ENCODE data around the gene ACADVL.
"Not testable (repeated sequence)": the region's sequence is repeated elsewhere in the genome, so short reads cannot be mapped to it uniquely, and the experiment has no call there.

Gene ACADVL

DNA sequence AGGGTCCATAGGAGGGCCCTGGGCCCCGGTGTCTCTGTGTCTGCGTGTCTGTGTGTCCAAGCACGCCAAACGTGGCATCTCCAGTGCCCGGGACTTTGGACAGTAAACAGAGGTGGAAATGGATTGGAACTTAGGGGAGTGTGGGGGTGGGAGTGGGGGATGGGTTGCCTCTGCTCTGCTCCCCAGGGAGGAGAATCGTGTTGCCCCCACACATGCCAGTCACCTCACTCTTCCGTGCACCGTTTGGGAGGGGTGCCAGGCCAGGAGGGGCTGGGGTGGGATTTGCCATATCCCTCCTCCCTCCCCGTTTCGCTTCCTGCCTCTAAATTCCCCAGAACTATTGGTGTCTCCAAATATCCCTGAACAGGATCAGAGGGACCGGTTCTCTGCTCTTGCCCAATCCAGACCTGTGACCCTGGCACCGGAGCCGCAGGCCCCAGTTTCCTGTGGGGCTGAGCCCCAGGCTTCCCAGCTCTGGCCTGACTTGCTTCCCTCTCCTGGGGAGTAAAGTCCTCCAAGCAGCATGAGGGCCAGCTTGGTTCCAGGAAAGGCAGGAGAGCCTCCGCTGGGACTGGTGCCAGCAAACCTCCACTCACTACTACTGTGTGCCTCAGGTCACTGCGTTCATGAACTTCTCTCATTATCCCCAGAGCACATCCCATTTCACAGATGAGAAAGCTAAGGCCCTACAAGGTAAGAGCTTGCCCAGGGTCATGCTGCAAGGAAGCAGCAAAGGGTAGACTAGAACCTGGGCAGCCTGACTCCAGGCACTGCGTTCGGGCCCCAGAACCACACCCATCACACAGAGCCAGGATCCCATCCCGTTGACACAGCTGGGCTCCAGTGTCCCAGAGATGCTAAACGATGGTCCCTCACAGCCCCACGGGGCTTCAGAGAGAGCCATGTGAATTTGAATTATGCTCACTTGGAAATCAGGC, 40.2 kb upstream of the ACADVL start, which contains the start of gene ASGR1:
Gene ASGR1 (minus strand): TSS at position 54 of the 938 bp plus-strand sequence. CDS start 807 bp downstream, outside the sequence.
- H3K9ac ChIP-seq (ENCODE audit: low read length) = no peak within 1 kb of the TSS
- no peaks in the 10 kb centered on the region for H3K36me3 ChIP-seq (ENCODE audit: control insufficient read depth, insufficient read depth, low read length)
- no peak within 1 kb of the TSS for H3K4me3 ChIP-seq (ENCODE audit: low read length)
- no peaks in the 10 kb centered on the region for H3K9me3 ChIP-seq (ENCODE audit: control insufficient read depth, low read length)
- H3K27me3 ChIP-seq (ENCODE audit: control insufficient read depth, insufficient read depth, low read length) = peaks cover 24% of the 10 kb centered on the region
- H3K4me1 ChIP-seq (ENCODE audit: control insufficient read depth, insufficient read depth, low read length) = peaks cover 16% of the 10 kb centered on the region

DNA sequence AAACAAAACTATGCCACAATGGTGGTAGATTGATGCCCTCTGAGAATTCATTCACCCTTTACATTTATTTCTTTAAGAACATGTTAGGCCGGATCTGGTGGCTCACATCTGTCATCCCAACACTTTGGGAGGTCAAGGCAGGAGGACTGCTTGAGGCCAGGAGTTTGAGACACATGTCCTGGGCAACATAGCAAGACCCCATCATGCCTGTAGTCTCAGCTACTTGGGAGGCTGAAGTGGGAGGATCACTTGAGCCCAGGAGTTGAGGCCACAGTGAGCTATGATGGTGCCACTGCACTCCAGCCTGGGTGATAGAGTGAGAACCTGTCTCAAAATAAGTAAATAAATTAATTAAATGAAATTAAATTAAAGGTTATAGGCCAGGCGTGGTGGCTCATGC, 37.6 kb upstream of the ACADVL start:
- H3K36me3 ChIP-seq (ENCODE audit: control insufficient read depth, insufficient read depth, low read length); H3K4me3 ChIP-seq (ENCODE audit: low read length); H3K9me3 ChIP-seq (ENCODE audit: control insufficient read depth, low read length); H3K9ac ChIP-seq (ENCODE audit: low read length): not testable (repeated sequence)
- peaks cover 14% of the 10 kb centered on the region for H3K27me3 ChIP-seq (ENCODE audit: control insufficient read depth, insufficient read depth, low read length)
- H3K4me1 ChIP-seq (ENCODE audit: control insufficient read depth, insufficient read depth, low read length) = peaks cover 12% of the 10 kb centered on the region

DNA sequence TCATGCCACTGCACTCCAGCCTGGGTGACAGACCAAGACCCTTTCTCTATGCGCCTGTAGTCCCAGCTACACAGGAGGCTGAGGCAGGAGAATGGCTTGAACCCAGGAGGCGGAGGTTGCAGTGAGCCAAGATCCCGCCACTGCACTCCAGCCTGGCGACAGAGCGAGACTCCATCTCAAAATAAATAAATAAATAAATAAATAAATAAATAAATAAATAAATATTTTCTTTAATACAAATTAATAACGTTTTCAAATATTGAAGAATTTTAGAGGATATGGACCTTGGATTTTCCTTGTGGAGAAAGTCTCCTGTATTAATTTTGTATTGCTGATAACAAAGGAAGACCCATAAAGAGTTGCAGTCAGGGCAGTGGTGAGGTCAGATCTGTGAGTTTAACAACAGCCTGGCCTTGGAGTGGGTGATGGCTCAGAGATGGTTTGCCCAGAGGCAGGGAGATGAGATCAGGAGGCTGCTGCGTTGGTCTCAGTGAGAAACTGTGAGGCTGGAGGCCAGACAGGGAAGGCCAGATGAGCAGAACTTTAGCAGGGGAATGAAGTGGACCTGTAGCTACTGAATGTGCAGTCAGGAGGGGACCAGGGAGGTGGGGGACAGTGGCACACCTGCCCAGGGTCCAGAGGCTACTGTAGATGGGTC, 36.2 kb upstream of the ACADVL start:
- H3K36me3 ChIP-seq (ENCODE audit: control insufficient read depth, insufficient read depth, low read length) = no peaks in the 10 kb centered on the region
- H3K9me3 ChIP-seq (ENCODE audit: control insufficient read depth, low read length) = no peaks in the 10 kb centered on the region
- H3K4me3 ChIP-seq (ENCODE audit: low read length) = no peak overlapping the region
- H3K27me3 ChIP-seq (ENCODE audit: control insufficient read depth, insufficient read depth, low read length) = peaks cover under 1% of the 10 kb centered on the region
- no peak overlapping the region for H3K9ac ChIP-seq (ENCODE audit: low read length)
- no peaks in the 10 kb centered on the region for H3K4me1 ChIP-seq (ENCODE audit: control insufficient read depth, insufficient read depth, low read length)

GRCh38 chr17:7184091-7184488, 35.6 kb upstream of the ACADVL start:
- H3K9me3 ChIP-seq (ENCODE audit: control insufficient read depth, low read length) = no peaks in the 10 kb centered on the region
- H3K4me1 ChIP-seq (ENCODE audit: control insufficient read depth, insufficient read depth, low read length) = no peaks in the 10 kb centered on the region
- no peaks in the 10 kb centered on the region for H3K36me3 ChIP-seq (ENCODE audit: control insufficient read depth, insufficient read depth, low read length)
- no peak overlapping the region for H3K9ac ChIP-seq (ENCODE audit: low read length)
- no peaks in the 10 kb centered on the region for H3K27me3 ChIP-seq (ENCODE audit: control insufficient read depth, insufficient read depth, low read length)
- H3K4me3 ChIP-seq (ENCODE audit: low read length) = no peak overlapping the region

DNA sequence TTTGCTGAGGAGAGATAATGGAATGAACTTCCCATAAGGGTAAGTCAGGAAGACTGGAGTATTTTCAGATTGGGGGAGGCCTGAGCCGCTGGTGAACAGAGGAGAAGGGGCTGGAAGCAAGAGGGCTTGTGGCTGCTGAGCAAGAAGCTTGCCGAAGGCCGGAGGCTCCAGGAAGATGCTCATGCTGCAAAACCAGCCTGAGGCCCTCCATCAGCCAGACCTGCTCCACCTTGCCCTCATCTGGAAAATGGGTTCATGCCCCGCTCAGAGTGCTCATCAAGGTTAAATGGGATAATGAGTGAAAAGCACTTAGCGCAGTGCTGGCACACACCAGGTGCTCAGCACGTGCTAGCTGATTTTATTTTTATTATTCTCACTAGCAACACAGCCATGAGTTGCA, 35.1 kb upstream of the ACADVL start:
- Histone ChIP-seq H3K4me3 (ENCODE audit: low read length) (no peak overlapping the region), H3K9ac (ENCODE audit: low read length) (no peak overlapping the region), H3K9me3 (ENCODE audit: control insufficient read depth, low read length) (no peaks in the 10 kb centered on the region), H3K4me1 (ENCODE audit: control insufficient read depth, insufficient read depth, low read length) (no peaks in the 10 kb centered on the region), H3K27me3 (ENCODE audit: control insufficient read depth, insufficient read depth, low read length) (no peaks in the 10 kb centered on the region), H3K36me3 (ENCODE audit: control insufficient read depth, insufficient read depth, low read length) (no peaks in the 10 kb centered on the region)

DNA sequence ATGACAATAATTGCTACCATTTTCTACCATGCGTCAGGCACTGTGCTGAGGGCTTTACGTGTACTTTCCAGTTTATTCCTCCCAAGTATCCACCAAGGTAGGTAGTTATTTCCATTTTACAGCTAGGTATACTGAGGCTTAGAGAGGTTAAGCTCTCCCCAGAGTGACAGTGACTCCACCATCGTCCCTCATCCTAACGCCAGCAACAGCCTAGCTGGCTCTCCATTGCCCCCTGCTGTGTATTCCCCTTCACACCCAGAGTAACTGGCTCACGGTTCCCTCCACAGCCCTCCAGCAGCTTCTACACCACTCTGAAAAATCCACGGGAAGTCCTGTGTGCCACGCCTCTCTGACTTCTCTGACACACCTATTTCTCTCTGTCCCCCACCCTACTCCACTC, 33.5 kb upstream of the ACADVL start:
- no peak overlapping the region for H3K9ac ChIP-seq (ENCODE audit: low read length)
- H3K4me3 ChIP-seq (ENCODE audit: low read length) = no peak overlapping the region
- H3K36me3 ChIP-seq (ENCODE audit: control insufficient read depth, insufficient read depth, low read length) = no peaks in the 10 kb centered on the region
- no peaks in the 10 kb centered on the region for H3K27me3 ChIP-seq (ENCODE audit: control insufficient read depth, insufficient read depth, low read length)
- no peaks in the 10 kb centered on the region for H3K9me3 ChIP-seq (ENCODE audit: control insufficient read depth, low read length)
- H3K4me1 ChIP-seq (ENCODE audit: control insufficient read depth, insufficient read depth, low read length) = no peaks in the 10 kb centered on the region

GRCh38 chr17:7190276-7190917, 29.3 kb upstream of the ACADVL start:
- no peak overlapping the region for H3K9ac ChIP-seq (ENCODE audit: low read length)
- no peaks in the 10 kb centered on the region for H3K36me3 ChIP-seq (ENCODE audit: control insufficient read depth, insufficient read depth, low read length)
- H3K9me3 ChIP-seq (ENCODE audit: control insufficient read depth, low read length) = no peaks in the 10 kb centered on the region
- no peaks in the 10 kb centered on the region for H3K4me1 ChIP-seq (ENCODE audit: control insufficient read depth, insufficient read depth, low read length)
- H3K4me3 ChIP-seq (ENCODE audit: low read length) = no peak overlapping the region
- H3K27me3 ChIP-seq (ENCODE audit: control insufficient read depth, insufficient read depth, low read length) = no peaks in the 10 kb centered on the region

DNA sequence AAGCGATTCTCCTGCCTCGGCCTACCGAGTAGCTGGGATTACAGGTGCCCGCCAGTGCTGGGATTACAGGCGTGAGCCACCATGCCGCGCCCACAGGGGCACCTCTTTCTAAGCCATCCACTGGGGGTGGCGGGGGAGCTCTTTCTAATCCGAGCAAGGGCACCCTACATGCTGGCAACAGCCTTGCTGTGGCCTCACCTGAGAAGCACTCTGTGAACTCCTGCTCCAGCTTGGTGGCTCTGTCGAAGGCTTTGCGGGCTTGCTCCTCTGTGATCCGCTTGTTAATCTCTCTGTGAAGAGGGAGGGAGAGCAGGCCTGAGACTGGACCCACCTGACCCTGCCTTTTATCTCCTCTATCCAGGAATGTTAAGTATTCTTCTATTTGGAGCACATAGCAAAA, 28.7 kb upstream of the ACADVL start:
- Histone ChIP-seq H3K4me1 (ENCODE audit: control insufficient read depth, insufficient read depth, low read length) (no peaks in the 10 kb centered on the region), H3K4me3 (ENCODE audit: low read length) (no peak overlapping the region), H3K9ac (ENCODE audit: low read length) (no peak overlapping the region), H3K9me3 (ENCODE audit: control insufficient read depth, low read length) (no peaks in the 10 kb centered on the region), H3K36me3 (ENCODE audit: control insufficient read depth, insufficient read depth, low read length) (no peaks in the 10 kb centered on the region), H3K27me3 (ENCODE audit: control insufficient read depth, insufficient read depth, low read length) (no peaks in the 10 kb centered on the region)

GRCh38 chr17:7191571-7192270, 28.0 kb upstream of the ACADVL start:
- H3K9me3 ChIP-seq (ENCODE audit: control insufficient read depth, low read length) = no peaks in the 10 kb centered on the region
- H3K4me3 ChIP-seq (ENCODE audit: low read length) = no peak overlapping the region
- no peaks in the 10 kb centered on the region for H3K36me3 ChIP-seq (ENCODE audit: control insufficient read depth, insufficient read depth, low read length)
- H3K27me3 ChIP-seq (ENCODE audit: control insufficient read depth, insufficient read depth, low read length) = no peaks in the 10 kb centered on the region
- H3K4me1 ChIP-seq (ENCODE audit: control insufficient read depth, insufficient read depth, low read length) = no peaks in the 10 kb centered on the region
- no peak overlapping the region for H3K9ac ChIP-seq (ENCODE audit: low read length)

DNA sequence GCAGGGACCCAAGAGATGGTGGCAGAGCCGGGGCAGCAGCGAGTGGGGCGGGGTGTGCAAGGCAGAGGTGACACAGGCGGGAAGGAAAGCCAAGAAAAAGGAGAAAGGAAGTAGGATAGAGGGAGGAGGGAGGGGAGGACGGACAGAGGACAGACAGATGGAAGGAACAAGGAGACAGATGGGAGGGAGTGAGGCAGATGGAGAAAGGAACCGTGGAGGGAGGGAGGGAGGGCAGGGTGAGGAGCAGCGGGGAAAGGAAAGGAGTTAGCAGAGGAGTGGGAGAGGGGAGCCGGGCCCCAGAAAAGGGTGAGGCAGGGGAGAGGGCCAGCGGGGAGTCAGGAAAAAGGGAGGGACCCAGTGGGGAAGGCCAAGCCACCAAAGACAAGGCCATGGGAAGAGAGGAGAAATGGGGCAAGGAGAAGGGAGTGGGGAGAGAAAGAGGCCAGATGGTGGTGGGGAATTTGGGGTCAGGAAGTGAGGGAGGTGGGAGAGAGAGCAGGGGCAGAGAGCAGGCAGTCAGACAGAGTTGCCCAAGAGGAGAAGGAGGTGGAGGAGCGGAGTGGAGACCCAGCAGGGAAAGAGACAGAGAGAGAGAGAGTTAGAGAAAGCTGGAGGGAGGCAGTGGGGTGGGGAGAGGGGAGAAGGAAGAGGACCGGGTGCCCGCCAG, 27.3 kb upstream of the ACADVL start:
- H3K9me3 ChIP-seq (ENCODE audit: control insufficient read depth, low read length) = no peaks in the 10 kb centered on the region
- no peak overlapping the region for H3K4me3 ChIP-seq (ENCODE audit: low read length)
- H3K27me3 ChIP-seq (ENCODE audit: control insufficient read depth, insufficient read depth, low read length) = no peaks in the 10 kb centered on the region
- H3K36me3 ChIP-seq (ENCODE audit: control insufficient read depth, insufficient read depth, low read length) = no peaks in the 10 kb centered on the region
- no peak overlapping the region for H3K9ac ChIP-seq (ENCODE audit: low read length)
- no peaks in the 10 kb centered on the region for H3K4me1 ChIP-seq (ENCODE audit: control insufficient read depth, insufficient read depth, low read length)

- no peaks in the 10 kb centered on the region for H3K9me3 ChIP-seq (ENCODE audit: control insufficient read depth, low read length)
- H3K4me3 ChIP-seq (ENCODE audit: low read length) = no peak overlapping the region
- H3K4me1 ChIP-seq (ENCODE audit: control insufficient read depth, insufficient read depth, low read length) = no peaks in the 10 kb centered on the region
- no peak overlapping the region for H3K9ac ChIP-seq (ENCODE audit: low read length)
- H3K36me3 ChIP-seq (ENCODE audit: control insufficient read depth, insufficient read depth, low read length) = no peaks in the 10 kb centered on the region
- H3K27me3 ChIP-seq (ENCODE audit: control insufficient read depth, insufficient read depth, low read length) = no peaks in the 10 kb centered on the region
Measured at GRCh38 chr17:7195971-7196370, 23.8 kb upstream of the ACADVL start.

All from mucosa of stomach (tissue), 1 donor.